Measurements from ENCODE around the gene ROBO2.

GRCh38 chr3:77479021-77479420, 439.1 kb downstream of the ROBO2 start:
- TF ChIP-seq EP300 (IDR thresholded peaks at IDR 0.05) (no peak), POLR2A (IDR thresholded peaks at IDR 0.05) (no peak)
- TF ChIP-seq, protein P1, sequence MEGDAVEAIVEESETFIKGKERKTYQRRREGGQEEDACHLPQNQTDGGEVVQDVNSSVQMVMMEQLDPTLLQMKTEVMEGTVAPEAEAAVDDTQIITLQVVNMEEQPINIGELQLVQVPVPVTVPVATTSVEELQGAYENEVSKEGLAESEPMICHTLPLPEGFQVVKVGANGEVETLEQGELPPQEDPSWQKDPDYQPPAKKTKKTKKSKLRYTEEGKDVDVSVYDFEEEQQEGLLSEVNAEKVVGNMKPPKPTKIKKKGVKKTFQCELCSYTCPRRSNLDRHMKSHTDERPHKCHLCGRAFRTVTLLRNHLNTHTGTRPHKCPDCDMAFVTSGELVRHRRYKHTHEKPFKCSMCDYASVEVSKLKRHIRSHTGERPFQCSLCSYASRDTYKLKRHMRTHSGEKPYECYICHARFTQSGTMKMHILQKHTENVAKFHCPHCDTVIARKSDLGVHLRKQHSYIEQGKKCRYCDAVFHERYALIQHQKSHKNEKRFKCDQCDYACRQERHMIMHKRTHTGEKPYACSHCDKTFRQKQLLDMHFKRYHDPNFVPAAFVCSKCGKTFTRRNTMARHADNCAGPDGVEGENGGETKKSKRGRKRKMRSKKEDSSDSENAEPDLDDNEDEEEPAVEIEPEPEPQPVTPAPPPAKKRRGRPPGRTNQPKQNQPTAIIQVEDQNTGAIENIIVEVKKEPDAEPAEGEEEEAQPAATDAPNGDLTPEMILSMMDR (IDR thresholded peaks at IDR 0.05), result no peak
